ENCODE results near the gene TMEM209. TPM values are rescaled to one million over a fixed set of nuclear protein-coding genes. Genes with fewer than 3 reads are reported as not detected.

TMEM209 gene
- total RNA-seq, 6 experiments from 2014 or later = 5.8 to 10.9 (median 8.9) TPM

- Histone ChIP-seq H3K27me3 (no peaks in the 10 kb centered on the region), H3K27ac (no peak overlapping the region), H3K4me3 (no peak overlapping the region), H3K9me3 (no peaks in the 10 kb centered on the region), H3K36me3 (no peaks in the 10 kb centered on the region), H3K4me1 (no peaks in the 10 kb centered on the region)
- 84% methylated on average over 12 of the region's 31 CpGs for WGBS (ENCODE audit: insufficient coverage, low coverage, low lambda C conversion rate, missing lambda C conversion rate)
- no peak for DNase-seq
- intact Hi-C loops (cut with DNase I) = no loop called here
- TF ChIP-seq, protein P1, sequence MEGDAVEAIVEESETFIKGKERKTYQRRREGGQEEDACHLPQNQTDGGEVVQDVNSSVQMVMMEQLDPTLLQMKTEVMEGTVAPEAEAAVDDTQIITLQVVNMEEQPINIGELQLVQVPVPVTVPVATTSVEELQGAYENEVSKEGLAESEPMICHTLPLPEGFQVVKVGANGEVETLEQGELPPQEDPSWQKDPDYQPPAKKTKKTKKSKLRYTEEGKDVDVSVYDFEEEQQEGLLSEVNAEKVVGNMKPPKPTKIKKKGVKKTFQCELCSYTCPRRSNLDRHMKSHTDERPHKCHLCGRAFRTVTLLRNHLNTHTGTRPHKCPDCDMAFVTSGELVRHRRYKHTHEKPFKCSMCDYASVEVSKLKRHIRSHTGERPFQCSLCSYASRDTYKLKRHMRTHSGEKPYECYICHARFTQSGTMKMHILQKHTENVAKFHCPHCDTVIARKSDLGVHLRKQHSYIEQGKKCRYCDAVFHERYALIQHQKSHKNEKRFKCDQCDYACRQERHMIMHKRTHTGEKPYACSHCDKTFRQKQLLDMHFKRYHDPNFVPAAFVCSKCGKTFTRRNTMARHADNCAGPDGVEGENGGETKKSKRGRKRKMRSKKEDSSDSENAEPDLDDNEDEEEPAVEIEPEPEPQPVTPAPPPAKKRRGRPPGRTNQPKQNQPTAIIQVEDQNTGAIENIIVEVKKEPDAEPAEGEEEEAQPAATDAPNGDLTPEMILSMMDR (IDR thresholded peaks at IDR 0.05) = no peak
- TF ChIP-seq POLR2A (IDR thresholded peaks at IDR 0.05) = no peak
- peak in 2 of 4 donors; percentile 26 for ATAC-seq
Observed at GRCh38 chr7:130154501-130155317, 50.5 kb downstream of the TMEM209 start.

DNA sequence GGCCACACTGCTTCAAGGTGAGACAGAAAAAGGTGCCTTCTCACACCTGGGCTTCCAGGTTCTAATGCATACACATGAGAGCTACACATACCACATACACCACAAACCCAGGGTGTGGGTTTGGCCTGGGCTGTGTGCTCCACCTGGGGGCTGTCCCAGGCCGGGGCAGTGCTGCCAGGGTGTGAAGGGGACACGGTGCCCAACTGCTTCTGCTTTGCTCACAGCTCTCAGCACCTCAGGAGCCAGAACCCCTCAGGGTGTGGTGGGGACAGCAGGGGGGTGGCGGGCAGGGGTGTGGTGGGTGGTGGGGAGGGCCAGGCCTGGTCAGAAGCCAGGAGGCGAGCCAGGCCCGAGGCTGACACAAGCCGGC lies 51.1 kb downstream of the TMEM209 start:
- ATAC-seq = peak in 2 of 4 donors; percentile 22 to 36
- no peak for TF ChIP-seq POLR2A (IDR thresholded peaks at IDR 0.05)
- TF ChIP-seq, protein P1 (IDR thresholded peaks at IDR 0.05) = no peak
- no peak overlapping the region for H3K27ac ChIP-seq
- intact Hi-C loops (cut with DNase I) = no loop called here
- no peak overlapping the region for H3K4me3 ChIP-seq
- no peaks in the 10 kb centered on the region for H3K36me3 ChIP-seq
- no peaks in the 10 kb centered on the region for H3K9me3 ChIP-seq
- no peak for DNase-seq
- 60% methylated on average over 1 of the region's 6 CpGs for WGBS (ENCODE audit: insufficient coverage, low coverage, low lambda C conversion rate, missing lambda C conversion rate)
- no peaks in the 10 kb centered on the region for H3K4me1 ChIP-seq
- H3K27me3 ChIP-seq = no peaks in the 10 kb centered on the region

GRCh38 chr7:130153211-130153908 lies 51.8 kb downstream of the TMEM209 start:
- DNase-seq = no peak

DNA sequence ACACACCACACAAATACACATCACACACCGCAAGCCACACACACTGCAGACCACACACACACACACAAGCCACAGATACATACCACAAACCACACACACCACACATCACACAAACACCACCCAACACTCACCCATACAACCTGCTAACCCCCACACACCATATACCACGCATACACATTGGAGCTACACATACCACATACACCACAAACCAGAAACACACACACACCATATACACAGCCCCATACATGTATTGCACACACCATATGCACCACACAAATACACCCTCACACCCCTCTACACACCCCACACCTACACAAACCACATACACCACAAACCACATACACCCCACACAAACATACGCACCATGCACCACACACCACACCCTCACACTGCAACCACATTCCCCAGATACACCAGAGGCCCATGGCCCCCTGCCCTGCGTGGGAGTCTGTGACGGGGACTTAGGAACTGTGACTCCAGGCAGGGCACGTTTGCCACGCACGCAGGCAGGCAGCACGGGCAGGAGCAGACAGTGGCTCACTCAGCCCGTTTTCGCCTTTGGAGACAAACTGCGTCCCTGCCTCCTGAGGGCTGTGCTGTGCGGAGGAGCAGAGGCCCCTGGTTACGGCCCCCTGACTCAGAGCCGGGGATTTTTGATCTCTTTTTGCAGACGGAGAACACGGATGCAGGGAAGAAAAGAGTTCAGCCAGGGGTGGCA lies 52.6 kb downstream of the TMEM209 start:
- no peak for ATAC-seq
- intact Hi-C loops (cut with DNase I) = no loop called here
- no peak overlapping the region for H3K4me3 ChIP-seq
- TF ChIP-seq POLR2A (IDR thresholded peaks at IDR 0.05) = no peak
- TF ChIP-seq, protein P1 (IDR thresholded peaks at IDR 0.05) = no peak
- no peaks in the 10 kb centered on the region for H3K4me1 ChIP-seq
- 90% methylated on average over 13 of the region's 17 CpGs for WGBS (ENCODE audit: insufficient coverage, low coverage, low lambda C conversion rate, missing lambda C conversion rate)
- no peaks in the 10 kb centered on the region for H3K36me3 ChIP-seq
- H3K9me3 ChIP-seq = no peaks in the 10 kb centered on the region
- H3K27ac ChIP-seq = no peak overlapping the region
- DNase-seq = no peak
- no peaks in the 10 kb centered on the region for H3K27me3 ChIP-seq

More at GRCh38 chr7:130153211-130153908, 51.8 kb downstream of the TMEM209 start:
- no peak overlapping the region for H3K27ac ChIP-seq
- no peaks in the 10 kb centered on the region for H3K4me1 ChIP-seq
- TF ChIP-seq, protein P1 (IDR thresholded peaks at IDR 0.05) = no peak
- no peak for TF ChIP-seq POLR2A (IDR thresholded peaks at IDR 0.05)
- no peaks in the 10 kb centered on the region for H3K9me3 ChIP-seq
- intact Hi-C loops (cut with DNase I) = no loop called here
- H3K36me3 ChIP-seq = no peaks in the 10 kb centered on the region
- ATAC-seq = peak in 2 of 4 donors; percentile 4 to 6
- WGBS (ENCODE audit: insufficient coverage, low coverage, low lambda C conversion rate, missing lambda C conversion rate) = 60% methylated on average over 3 of the region's 29 CpGs
- no peak overlapping the region for H3K4me3 ChIP-seq
- no peaks in the 10 kb centered on the region for H3K27me3 ChIP-seq

Data from right lobe of liver (tissue), 6 donors.